BJ (cell line): ENCODE data around the gene HNRNPUL2. TPM values are rescaled to one million over a fixed set of nuclear protein-coding genes. Genes with fewer than 3 reads are reported as not detected.

Experiments used
- CTCF ChIA-PET: fragments of 350-600 bp; formaldehyde crosslinking; extraction: SDS; loops from one replicate; lab custom pipeline; 2021; ENCODE audit warnings: antibody characterized with exemption, inconsistent platforms; lab: Yijun Ruan, JAX
- POLR2A ChIA-PET: fragments of 300-600 bp; sonication (Branson Sonifier 250); formaldehyde crosslinking; extraction: SDS; loops from one replicate; lab custom pipeline; 2021; ENCODE audit warnings: antibody characterized with exemption; lab: Charles Lee
- DNase-seq: peaks from one replicate; pipeline ENCODE4 v3.0.0-alpha.2; 2011; ENCODE audit warnings: low read depth
- H3K27me3 ChIP-seq: 2 replicates; pipeline ENCODE4 v1.6.0; 2011; ENCODE audit warnings: low read length; ENCODE audit not compliant: control insufficient read depth, insufficient read depth
- H3K36me3 ChIP-seq: 2 replicates; pipeline ENCODE4 v1.5.1; 2011; ENCODE audit warnings: low read length; ENCODE audit not compliant: control insufficient read depth, insufficient read depth
- H3K4me3 ChIP-seq: 2 replicates; pipeline ENCODE4 v1.5.1; 2011; ENCODE audit warnings: low read depth, mild to moderate bottlenecking, control low read depth, low read length
- polyA plus RNA-seq: library from polyadenylated mRNA; depleted of rRNA; stranded (reverse); fragments of >200 nt; gene quantifications from 2 replicates; pipeline ENCODE4 v1.2.3, GENCODE V29; 2011
- TF ChIP-seq, protein P1 (sequence below): IDR thresholded peaks from 2 replicates; pipeline ENCODE4 v1.5.1; 2011; ENCODE audit warnings: low read depth, mild to moderate bottlenecking, control low read depth, inconsistent platforms, low read length, moderate library complexity; ENCODE audit not compliant: insufficient read depth

The HNRNPUL2 gene
- polyA plus RNA-seq, 1 experiment, result 10.0 TPM

DNA sequence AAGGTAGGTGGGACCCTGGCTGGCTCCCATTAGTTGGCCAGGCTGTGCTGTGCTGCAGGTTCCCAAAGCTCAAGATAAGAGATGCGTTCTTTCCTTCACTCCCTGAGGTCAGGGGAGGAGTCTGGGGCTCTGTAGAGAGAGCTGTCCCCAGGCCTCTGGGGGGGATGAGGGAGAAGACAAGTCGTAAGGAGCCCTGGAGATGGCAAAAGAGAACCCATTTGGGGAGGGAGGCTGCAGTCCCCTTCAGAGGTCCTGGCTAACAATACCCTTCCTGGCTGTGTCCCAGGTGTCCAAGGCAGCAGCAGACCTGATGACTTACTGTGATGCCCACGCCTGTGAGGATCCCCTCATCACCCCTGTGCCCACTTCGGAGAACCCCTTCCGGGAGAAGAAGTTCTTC lies 18.9 kb downstream of the HNRNPUL2 start:
- H3K27me3 ChIP-seq, result no peaks in the 10 kb centered on the region
- POLR2A ChIA-PET, result interaction anchor here (0.5 to 1.0 kb wide), 2 partner anchors 44 to 153 kb away, joined by 3 read pairs; partner anchors contain the start of gene C11orf98
- no peak overlapping the region; the same call in 1 of the 2 replicates for H3K4me3 ChIP-seq
- peaks cover 6% of the 10 kb centered on the region for H3K36me3 ChIP-seq
- TF ChIP-seq, protein P1, sequence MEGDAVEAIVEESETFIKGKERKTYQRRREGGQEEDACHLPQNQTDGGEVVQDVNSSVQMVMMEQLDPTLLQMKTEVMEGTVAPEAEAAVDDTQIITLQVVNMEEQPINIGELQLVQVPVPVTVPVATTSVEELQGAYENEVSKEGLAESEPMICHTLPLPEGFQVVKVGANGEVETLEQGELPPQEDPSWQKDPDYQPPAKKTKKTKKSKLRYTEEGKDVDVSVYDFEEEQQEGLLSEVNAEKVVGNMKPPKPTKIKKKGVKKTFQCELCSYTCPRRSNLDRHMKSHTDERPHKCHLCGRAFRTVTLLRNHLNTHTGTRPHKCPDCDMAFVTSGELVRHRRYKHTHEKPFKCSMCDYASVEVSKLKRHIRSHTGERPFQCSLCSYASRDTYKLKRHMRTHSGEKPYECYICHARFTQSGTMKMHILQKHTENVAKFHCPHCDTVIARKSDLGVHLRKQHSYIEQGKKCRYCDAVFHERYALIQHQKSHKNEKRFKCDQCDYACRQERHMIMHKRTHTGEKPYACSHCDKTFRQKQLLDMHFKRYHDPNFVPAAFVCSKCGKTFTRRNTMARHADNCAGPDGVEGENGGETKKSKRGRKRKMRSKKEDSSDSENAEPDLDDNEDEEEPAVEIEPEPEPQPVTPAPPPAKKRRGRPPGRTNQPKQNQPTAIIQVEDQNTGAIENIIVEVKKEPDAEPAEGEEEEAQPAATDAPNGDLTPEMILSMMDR, result no peak
- CTCF ChIA-PET, result interaction anchor here (1.0 to 2.2 kb wide), 5 partner anchors 14 to 148 kb away, joined by 3 to 11 read pairs (median 5); partner anchors contain the start of gene UQCC3
- no peak for DNase-seq

DNA sequence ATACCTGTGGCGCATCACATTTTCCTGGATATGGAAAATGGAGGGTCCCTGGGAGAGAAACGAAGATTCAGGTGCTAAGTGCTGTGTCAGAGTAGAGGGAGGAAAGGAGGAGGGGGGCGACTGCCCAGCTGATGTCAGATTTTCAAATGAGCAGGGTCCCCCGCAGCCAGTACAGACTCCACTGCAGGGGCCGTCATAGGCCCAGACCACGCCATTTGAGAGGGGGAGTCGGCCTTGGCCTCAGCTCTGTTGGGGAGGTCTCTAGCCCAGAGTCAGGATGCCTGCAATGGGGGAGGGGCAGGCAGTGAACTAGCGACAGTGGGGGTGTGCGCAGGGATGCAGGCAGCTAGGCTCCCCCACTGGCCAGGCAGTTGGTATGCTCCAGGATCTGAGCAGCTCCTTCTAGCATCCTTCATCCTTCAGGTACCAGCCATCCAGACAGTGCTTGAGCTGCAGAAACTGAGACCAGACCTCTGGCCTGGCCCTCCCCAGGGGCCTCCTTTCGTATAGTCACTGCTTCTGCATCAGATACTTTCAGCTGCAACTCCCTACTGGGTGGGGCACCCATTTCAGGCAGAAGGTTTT lies 19.9 kb downstream of the HNRNPUL2 start, which contains the start of the genes BSCL2 and GNG3:
TSS of gene BSCL2 (minus strand) at position 148 of the 585 bp plus-strand sequence. CDS start 229 bp downstream, outside the sequence.
TSS of gene GNG3 (plus strand) at position 400 of the 585 bp plus-strand sequence. CDS start 620 bp downstream, outside the sequence.
- ChIA-PET POLR2A (interaction anchor here (0.6 kb wide), 1 partner anchor 34 kb away, joined by 3 read pairs; no protein-coding TSS in a partner anchor), CTCF (interaction anchor here (1.0 to 2.2 kb wide), 8 partner anchors 13 to 79 kb away, joined by 3 to 15 read pairs (median 4); partner anchors contain the start of genes TTC9C, UBXN1 and UQCC3)
- TF ChIP-seq, protein P1, result no peak
- Histone ChIP-seq H3K4me3 (peak within 1 kb of the TSS; percentile 20), H3K27me3 (no peaks in the 10 kb centered on the region), H3K36me3 (peaks cover 5% of the 10 kb centered on the region)
- no peak for DNase-seq

DNA sequence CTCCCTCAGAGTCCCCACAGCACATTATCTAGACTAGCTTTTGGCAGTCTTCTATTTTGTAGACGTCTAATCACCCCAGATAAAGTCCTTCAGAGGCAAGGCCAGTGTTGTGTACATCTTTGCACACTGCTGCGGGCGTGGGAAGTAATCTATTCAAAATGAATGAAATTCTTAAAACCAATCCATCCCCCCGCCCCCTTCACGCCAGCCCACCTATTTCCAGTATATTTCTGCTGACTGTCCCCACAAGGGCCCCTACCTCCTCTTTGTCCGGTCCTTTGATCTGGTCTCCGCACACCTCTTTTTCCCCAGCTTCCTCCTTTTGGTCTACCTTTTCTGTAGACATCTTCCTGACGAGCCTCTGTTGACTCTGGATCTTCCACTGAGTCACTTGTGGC lies 20.4 kb downstream of the HNRNPUL2 start:
- Histone ChIP-seq H3K27me3 (no peaks in the 10 kb centered on the region), H3K4me3 (no peak overlapping the region), H3K36me3 (peaks cover 4% of the 10 kb centered on the region)
- TF ChIP-seq, protein P1, result no peak
- CTCF ChIA-PET, result interaction anchor here (1.0 to 2.4 kb wide), 8 partner anchors 12 to 113 kb away, joined by 3 to 15 read pairs (median 4); partner anchors contain the start of genes LRRN4CL, TTC9C, UBXN1 and UQCC3
- POLR2A ChIA-PET, result interaction anchor here (0.6 to 1.1 kb wide), 2 partner anchors 34 to 42 kb away, joined by 3 to 5 read pairs; partner anchors contain the start of genes C11orf98 and CSKMT
- DNase-seq, result no peak

GRCh38 chr11:62705880-62706849 lies 21.1 kb downstream of the HNRNPUL2 start:
- Histone ChIP-seq H3K36me3 (peaks cover 2% of the 10 kb centered on the region), H3K27me3 (no peaks in the 10 kb centered on the region), H3K4me3 (peak overlapping the region; percentile 58)
- POLR2A ChIA-PET, result interaction anchor here (0.7 to 1.1 kb wide), 2 partner anchors 27 to 41 kb away, joined by 5 read pairs; partner anchors contain the start of genes C11orf98 and CSKMT
- TF ChIP-seq, protein P1, result no peak
- CTCF ChIA-PET, result interaction anchor here (0.7 to 2.4 kb wide), 11 partner anchors 10 to 156 kb away, joined by 3 to 15 read pairs (median 4); partner anchors contain the start of genes C11orf98, CSKMT, LRRN4CL and TTC9C
- DNase-seq, result peak; percentile 57
